GM12864 (cell line): Measurements from ENCODE around the gene SMYD3.

Experiments
- DNase-seq: peaks from one replicate; pipeline ENCODE4 v3.0.0-alpha.2; 2011; ENCODE audit warnings: low read depth
- H3K4me3 ChIP-seq: 2 replicates; pipeline ENCODE4 v1.5.1; 2011; ENCODE audit warnings: mild to moderate bottlenecking, low read depth, low read length, control low read depth
- CTCF ChIP-seq: IDR thresholded peaks from 2 replicates; pipeline ENCODE4 v1.5.1; 2011; ENCODE audit warnings: low read depth, mild to moderate bottlenecking, moderate library complexity, low read length, control low read depth, inconsistent platforms; ENCODE audit errors: missing control alignments

The SMYD3 gene

GRCh38 chr1:245771511-245772281 is 735.4 kb downstream of the SMYD3 start:
- DNase-seq: no peak
- no peak for TF ChIP-seq CTCF
- no peak overlapping the region for H3K4me3 ChIP-seq

DNA sequence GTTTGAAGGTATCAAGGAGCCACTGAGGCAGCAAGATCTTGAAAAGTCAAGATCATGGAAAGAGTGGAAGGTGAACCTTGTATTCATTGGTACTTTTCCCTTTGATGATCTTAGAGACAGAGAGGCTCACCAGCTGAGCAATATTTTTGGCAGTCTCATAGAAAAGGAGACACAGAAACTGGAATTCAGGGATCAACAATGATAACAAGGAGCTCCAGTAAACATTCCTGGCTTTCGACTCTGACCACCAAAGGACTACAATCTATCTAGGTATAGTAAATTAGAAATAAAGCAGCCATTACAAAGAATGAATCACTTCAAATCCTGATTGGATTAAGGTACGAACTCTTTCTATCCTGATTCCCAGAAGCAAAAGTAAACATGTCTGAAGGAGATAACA is 736.9 kb downstream of the SMYD3 start:
- DNase-seq: no peak
- H3K4me3 ChIP-seq: no peak overlapping the region
- no peak for TF ChIP-seq CTCF

GRCh38 chr1:245768596-245768995 is 738.5 kb downstream of the SMYD3 start:
- DNase-seq: no peak
- no peak for TF ChIP-seq CTCF
- no peak overlapping the region for H3K4me3 ChIP-seq

GRCh38 chr1:245765230-245766000 is 741.7 kb downstream of the SMYD3 start:
- no peak overlapping the region for H3K4me3 ChIP-seq
- TF ChIP-seq CTCF: no peak
- DNase-seq: no peak

- no peak for DNase-seq
- TF ChIP-seq CTCF: no peak
- H3K4me3 ChIP-seq: no peak overlapping the region
These were observed 743.2 kb downstream of the SMYD3 start for GRCh38 chr1:245763873-245764331.

DNA sequence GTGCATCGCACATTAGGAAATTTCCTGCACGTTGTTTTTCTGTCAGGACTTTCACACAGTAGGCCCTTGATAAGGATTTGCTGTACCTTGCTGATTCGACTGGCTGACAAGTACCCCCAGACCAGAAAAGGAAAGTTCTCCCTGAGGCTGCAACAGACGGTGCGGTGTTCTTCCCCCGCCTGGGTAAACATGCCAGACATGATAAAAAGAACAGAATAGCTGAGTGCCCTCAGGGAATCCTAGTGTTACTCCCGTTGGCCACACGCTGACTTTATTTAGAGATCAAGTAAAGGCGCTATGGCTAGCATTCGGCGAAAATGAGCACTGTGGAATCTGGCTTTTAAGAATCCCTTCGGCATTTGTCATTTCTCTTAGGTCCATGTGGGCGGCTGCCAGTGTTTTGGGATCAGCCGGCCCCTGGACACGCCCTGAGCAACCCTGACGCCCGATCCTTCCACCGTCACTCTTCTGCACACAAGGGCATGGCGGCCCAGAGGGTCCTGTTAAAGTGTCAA is 744.6 kb downstream of the SMYD3 start:
- DNase-seq: no peak
- no peak for TF ChIP-seq CTCF
- no peak overlapping the region for H3K4me3 ChIP-seq
